Stimulated activated CD4-positive, alpha-beta T cell treated with anti-CD3 and anti-CD28 coated beads, Interleukin-2, amount 100 ng/mL, for 4 hours (primary cell): ENCODE results near the gene NDUFAF8.

Source experiments
- DNase-seq: peaks from one replicate; pipeline ENCODE4 v3.0.0-alpha.2; 2020; ENCODE audit warnings: low read depth

Gene NDUFAF8

GRCh38 chr17:81274471-81274855, 35.3 kb downstream of the NDUFAF8 start:
- no peak for DNase-seq

DNA sequence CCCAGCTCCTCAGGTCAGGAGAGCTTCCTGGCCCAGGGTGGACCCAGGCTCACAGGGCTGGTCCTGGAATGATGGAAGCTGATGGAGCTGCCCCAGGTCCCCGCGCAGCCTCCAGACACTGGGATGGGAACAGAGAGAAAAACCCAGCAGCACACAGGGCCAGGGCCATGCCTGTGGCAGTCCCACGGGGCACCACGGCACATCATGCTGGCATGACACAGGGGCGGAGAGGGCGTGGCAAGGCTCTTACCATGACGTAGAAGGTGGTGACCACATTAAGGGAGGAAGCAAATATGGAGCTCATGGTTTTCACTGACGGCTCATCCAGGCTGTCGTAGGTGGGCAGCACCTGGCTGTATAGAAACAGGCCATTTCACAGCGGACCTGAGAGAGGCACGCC, 37.7 kb downstream of the NDUFAF8 start:
- DNase-seq = no peak

GRCh38 chr17:81277421-81277820, 38.3 kb downstream of the NDUFAF8 start:
- no peak for DNase-seq

GRCh38 chr17:81277946-81278693, 39.0 kb downstream of the NDUFAF8 start:
- DNase-seq = no peak

- no peak for DNase-seq
Observed at GRCh38 chr17:81278831-81279230, 39.7 kb downstream of the NDUFAF8 start.

DNA sequence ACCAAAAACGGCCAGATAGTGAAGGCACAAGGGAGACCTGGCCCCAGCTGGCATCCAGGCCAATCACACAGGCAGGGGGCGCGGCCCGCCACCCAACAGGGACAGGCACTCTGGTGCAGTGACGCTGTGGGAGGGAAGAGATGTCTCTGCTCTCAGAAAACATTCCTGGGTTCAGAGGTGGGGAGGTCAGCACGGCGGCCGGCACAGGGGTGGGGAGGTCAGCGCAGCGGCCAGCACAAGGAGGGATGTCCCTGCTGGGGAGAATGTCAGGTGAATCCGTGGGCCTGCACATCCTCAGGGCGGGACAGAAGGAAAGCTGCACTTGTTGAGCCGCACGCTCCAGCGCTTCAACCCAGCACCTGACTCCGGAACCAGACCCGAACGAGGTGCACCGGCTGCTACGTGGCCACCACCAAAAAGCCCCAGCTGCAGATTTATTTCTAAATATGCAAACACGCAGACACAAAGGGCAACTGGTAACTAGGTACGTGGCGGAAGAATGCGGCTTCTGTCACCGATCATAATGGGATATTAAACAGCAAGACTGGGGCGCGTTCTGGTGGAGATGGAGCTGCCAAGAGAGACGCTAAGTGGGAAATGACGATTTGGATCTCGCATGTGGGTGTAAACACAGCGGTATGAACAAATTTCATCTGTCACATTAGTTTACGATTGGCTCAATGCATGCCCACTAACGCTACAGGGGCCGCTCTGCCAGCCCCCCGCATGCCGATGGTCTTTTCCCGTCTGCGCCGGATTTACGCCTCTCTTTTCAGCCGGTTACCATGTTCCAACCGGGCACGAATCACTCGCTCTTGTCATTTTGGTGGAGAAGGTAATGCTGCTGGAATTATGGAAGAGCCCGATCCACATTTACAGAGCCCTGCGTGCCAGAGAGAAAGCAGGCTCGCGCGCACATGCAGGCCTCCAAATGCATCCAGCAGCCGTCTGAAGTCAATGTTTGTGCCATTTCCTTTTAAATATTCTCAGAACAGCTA, 40.5 kb downstream of the NDUFAF8 start:
- no peak for DNase-seq

GRCh38 chr17:81280571-81280970, 41.5 kb downstream of the NDUFAF8 start:
- DNase-seq = no peak

DNA sequence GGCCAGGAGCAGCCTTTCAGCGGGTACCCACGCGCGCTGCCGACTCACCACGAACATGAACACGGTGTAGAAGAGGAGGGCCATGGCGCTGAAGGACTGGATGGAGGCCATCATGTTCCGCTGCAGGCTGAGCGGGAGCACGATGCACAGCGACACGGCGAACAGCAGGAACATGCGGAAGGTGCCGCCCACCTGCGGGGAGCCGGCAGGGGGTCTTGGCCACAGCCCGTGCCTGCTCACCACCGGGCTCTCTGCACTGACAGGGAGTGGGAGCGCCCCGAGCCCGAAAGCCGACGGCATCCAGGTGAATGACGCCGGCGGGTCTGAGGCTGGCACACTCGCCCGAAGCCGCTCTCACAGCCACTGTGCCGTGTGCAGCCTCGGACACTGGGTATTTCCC, 43.0 kb downstream of the NDUFAF8 start:
- no peak for DNase-seq

- no peak for DNase-seq
Observed at GRCh38 chr17:81282876-81283275, 43.8 kb downstream of the NDUFAF8 start.

- peak; percentile 32 for DNase-seq
Observed at GRCh38 chr17:81285179-81285878, 46.2 kb downstream of the NDUFAF8 start.

DNA sequence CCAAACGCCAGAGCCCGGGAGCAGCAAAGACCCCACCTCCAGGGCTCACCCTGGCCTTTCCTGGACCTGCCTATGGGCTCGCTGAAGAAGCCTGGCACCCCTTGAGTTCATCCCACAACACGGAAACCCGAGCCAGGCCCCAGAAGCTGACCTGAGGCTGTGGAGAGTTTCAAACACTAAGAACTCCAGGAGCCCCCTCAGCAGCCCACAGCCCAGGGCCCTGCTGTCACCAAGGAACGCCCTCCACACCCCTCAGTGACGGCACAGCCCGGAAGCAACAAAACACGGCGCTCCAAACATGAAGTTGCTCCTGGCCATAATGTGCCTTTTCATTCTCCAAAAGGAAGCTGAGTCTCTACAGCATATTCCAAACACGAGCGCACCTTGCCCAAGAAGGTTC, 46.8 kb downstream of the NDUFAF8 start:
- DNase-seq = no peak

GRCh38 chr17:81286491-81287145, 47.5 kb downstream of the NDUFAF8 start:
- no peak for DNase-seq

DNA sequence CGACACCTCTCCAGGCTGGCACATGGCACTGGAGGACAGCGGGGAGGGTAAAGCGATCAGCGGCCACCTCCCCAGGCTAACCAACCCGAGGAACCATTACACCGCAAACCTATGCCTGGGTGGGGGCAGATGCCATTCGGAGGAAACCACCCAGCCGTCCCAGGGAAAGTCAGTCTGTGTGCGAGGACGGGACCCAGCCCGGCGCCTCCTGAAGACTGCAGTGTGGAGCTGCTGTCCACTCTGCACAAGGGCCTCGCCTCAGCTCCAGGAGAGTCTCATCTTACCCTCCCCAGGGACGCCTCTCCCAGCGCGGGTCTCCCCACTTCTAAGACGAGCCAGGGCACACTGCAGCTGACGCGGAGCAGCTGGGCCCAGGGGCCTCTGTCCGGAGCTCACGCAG, 48.0 kb downstream of the NDUFAF8 start:
- DNase-seq = no peak

DNA sequence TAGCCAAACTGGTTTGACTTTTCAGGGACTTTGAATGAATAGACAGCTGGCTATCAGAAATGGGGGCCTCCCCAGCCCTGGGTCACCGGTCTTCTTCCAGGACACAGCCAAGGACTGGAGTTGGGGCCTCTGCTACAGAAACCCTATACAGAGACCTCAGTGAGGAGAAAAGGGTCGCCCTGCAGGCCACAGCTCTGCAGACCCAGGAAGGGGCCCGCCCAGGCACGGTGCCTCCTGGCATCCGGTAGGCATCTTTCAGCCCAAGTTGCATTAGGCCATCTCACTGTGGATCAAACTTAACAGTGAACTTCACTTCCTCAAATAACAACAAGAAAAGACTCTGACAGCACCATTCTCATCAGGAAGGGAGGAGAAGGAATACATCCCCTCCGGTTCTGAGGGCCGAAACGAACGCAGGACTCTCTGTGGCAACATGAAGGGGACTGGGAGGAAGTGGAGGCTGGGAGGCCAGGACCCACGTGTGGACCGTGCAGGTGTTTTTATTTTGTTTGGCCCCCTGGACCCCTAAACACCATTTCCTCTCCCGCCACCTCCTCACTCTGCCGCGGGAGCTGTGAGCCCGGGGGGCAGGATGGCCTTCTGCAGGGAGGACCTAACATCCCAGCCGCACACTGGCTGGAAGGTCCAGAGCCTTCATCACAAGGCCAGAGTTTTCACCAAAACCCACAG, 48.8 kb downstream of the NDUFAF8 start:
- DNase-seq = no peak

DNA sequence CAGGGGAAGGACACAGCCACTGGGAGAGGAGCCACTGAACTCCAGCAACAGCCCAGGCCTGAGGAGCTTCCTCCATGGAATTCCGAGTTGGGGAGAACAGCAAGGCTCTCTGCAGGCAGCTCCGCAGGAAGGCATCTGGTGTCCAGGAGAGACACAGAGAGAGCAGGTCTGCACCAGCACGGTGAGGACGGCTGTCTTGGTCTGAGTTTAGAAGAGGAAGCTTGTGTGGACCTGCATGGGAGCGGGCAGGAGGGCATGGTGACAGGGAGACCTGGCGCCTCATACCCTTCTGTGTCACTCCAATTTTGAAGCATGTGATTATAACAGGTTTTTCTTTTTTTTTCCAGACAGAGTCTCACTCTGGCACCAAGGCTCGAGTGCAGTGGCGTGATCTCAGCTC, 49.6 kb downstream of the NDUFAF8 start:
- no peak for DNase-seq

GRCh38 chr17:81289627-81290026, 50.5 kb downstream of the NDUFAF8 start:
- no peak for DNase-seq

DNA sequence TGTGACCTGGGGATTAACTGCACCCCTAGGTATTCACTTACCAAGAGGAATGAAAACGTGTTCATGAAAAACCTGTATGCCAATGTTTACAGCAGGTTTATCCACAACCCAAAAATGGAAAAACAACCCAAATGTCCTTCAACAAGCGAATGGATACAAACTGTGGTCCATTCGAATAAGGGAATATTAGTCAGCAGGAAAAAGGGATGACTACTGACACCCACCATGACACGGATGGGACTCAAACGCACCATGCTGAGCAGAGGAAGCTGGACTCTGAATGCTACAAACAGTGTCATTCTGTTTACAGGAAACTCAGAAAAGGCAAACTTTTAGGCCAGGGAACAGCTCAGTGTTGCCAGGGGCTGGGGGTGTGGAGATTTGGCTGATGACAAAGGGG, 51.1 kb downstream of the NDUFAF8 start:
- DNase-seq = no peak
